Astrocyte (in vitro differentiated cells and primary cell): Measurements from ENCODE around the gene TRIM63.

Experiments
- EZH2 ChIP-seq: IDR thresholded peaks from 2 replicates; pipeline ENCODE4 v1.6.1; 2012; ENCODE audit warnings: mild to moderate bottlenecking, low read length, inconsistent platforms; ENCODE audit not compliant: insufficient read depth
- TF ChIP-seq, protein P1 (sequence below): IDR thresholded peaks from 2 replicates; pipeline ENCODE4 v1.5.1; 2011; ENCODE audit warnings: low read depth, mild to moderate bottlenecking, inconsistent platforms, low read length, moderate library complexity; ENCODE audit not compliant: insufficient read depth

DNA sequence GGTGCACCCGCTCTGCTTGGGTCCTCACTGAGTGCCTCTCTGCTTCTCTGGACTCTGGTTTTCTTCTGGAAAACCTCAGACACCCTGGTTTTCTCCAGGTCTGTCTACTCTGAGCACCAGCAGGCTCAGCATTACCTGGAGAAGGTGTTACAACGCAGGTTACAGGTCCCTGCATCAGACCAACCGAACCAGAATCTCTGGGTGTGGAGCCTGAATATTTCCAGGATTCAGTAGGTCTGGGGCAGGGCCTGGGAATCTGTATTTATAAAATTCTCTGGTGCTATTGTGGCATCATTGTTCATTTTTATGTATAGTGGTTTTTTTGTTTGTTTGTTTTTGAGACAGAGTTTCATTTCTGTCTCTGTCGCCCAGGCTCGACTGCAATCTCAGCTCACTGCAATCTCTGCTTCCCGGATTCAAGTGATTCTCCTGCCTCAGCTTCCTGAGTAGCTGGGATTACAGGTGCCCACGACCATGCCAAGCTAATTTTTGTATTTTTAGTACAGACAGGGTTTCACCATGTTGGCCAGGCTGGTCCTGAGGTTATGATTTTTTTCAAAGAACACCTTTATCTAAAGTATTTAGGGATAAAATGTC, 20.1 kb downstream of the TRIM63 start:
- TF ChIP-seq, protein P1, sequence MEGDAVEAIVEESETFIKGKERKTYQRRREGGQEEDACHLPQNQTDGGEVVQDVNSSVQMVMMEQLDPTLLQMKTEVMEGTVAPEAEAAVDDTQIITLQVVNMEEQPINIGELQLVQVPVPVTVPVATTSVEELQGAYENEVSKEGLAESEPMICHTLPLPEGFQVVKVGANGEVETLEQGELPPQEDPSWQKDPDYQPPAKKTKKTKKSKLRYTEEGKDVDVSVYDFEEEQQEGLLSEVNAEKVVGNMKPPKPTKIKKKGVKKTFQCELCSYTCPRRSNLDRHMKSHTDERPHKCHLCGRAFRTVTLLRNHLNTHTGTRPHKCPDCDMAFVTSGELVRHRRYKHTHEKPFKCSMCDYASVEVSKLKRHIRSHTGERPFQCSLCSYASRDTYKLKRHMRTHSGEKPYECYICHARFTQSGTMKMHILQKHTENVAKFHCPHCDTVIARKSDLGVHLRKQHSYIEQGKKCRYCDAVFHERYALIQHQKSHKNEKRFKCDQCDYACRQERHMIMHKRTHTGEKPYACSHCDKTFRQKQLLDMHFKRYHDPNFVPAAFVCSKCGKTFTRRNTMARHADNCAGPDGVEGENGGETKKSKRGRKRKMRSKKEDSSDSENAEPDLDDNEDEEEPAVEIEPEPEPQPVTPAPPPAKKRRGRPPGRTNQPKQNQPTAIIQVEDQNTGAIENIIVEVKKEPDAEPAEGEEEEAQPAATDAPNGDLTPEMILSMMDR = no peak
- TF ChIP-seq EZH2 = no peak
